Transverse colon (tissue), 4 donors: ENCODE data around the gene PSME1.

ENCODE experiments used
- EP300 ChIP-seq: sonication (generic); formaldehyde crosslinking; IDR thresholded peaks from one replicate; pipeline ENCODE4 v1.6.1; 2017; ENCODE audit warnings: antibody characterized with exemption, low read depth
- POLR2AphosphoS5 ChIP-seq, 3 donors: sonication (generic); formaldehyde crosslinking; IDR thresholded peaks; one replicate each; pipeline ENCODE4 v1.6.1; 2016; ENCODE audit warnings: antibody characterized with exemption in 3 of 3
- TF ChIP-seq, protein P1 (sequence below), 5 experiments: fragments of 200-600 bp in 3 of 5; fragments of 450-650 bp in 2 of 5; sonication (generic) in 3 of 5; IDR thresholded peaks; 1 replicate in 2 of 5; 2 replicates in 3 of 5; pipeline ENCODE4 v1.5.1; 2016 to 2017; ENCODE audit warnings: antibody characterized with exemption in 5 of 5, inconsistent platforms in 3 of 5, mild to moderate bottlenecking in 2 of 5, moderate library complexity in 1 of 5

DNA sequence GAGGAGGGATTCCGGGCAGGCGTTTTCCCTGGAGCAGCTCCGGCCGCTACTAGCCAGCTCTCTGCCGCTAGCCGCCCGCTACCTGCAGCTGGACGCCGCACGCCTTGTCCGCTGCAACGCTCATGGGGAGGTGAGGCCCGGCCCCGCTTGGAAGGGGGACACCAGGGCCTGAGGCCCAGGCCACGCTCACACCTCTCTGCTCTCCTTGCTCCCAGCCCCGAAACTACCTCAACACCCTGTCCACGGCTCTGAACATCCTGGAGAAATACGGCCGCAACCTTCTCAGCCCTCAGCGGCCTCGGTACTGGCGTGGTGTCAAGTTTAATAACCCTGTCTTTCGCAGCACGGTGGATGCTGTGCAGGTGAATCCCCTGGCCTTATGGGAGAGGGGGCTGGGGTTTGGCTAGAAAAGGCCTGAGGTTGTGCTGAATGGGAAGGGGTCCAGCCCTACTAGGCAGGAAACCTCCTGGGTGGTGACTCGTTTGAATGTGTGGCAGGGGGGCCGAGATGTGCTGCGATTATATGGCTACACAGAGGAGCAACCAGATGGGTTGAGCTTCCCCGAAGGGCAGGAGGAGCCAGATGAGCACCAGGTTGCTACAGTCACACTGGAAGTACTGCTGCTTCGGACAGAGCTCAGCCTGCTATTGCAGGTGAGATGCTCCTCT lies 11.9 kb downstream of the PSME1 start:
- TF ChIP-seq, protein P1, sequence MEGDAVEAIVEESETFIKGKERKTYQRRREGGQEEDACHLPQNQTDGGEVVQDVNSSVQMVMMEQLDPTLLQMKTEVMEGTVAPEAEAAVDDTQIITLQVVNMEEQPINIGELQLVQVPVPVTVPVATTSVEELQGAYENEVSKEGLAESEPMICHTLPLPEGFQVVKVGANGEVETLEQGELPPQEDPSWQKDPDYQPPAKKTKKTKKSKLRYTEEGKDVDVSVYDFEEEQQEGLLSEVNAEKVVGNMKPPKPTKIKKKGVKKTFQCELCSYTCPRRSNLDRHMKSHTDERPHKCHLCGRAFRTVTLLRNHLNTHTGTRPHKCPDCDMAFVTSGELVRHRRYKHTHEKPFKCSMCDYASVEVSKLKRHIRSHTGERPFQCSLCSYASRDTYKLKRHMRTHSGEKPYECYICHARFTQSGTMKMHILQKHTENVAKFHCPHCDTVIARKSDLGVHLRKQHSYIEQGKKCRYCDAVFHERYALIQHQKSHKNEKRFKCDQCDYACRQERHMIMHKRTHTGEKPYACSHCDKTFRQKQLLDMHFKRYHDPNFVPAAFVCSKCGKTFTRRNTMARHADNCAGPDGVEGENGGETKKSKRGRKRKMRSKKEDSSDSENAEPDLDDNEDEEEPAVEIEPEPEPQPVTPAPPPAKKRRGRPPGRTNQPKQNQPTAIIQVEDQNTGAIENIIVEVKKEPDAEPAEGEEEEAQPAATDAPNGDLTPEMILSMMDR (IDR thresholded peaks at IDR 0.05), result no peak
- TF ChIP-seq POLR2AphosphoS5 (IDR thresholded peaks at IDR 0.05) (no peak), EP300 (no peak)
